Thyroid gland (tissue), 4 donors: ENCODE measurements around the gene RALY.

Experiments
- POLR2A ChIP-seq, 2 donors: fragments of 450-650 bp; IDR thresholded peaks; one replicate each; pipeline ENCODE4 v1.6.1; 2017; ENCODE audit warnings: antibody characterized with exemption in 2 of 2, mild to moderate bottlenecking in 2 of 2, moderate library complexity in 1 of 2
- TF ChIP-seq, protein P1 (sequence below), 6 experiments: fragments of 200-600 bp in 3 of 6; fragments of 450-650 bp in 3 of 6; sonication (generic) in 3 of 6; IDR thresholded peaks; one replicate each; pipeline ENCODE4 v1.5.1; 2016 to 2019; ENCODE audit warnings: antibody characterized with exemption in 6 of 6, mild to moderate bottlenecking in 2 of 6, inconsistent platforms in 1 of 6, moderate library complexity in 1 of 6

DNA sequence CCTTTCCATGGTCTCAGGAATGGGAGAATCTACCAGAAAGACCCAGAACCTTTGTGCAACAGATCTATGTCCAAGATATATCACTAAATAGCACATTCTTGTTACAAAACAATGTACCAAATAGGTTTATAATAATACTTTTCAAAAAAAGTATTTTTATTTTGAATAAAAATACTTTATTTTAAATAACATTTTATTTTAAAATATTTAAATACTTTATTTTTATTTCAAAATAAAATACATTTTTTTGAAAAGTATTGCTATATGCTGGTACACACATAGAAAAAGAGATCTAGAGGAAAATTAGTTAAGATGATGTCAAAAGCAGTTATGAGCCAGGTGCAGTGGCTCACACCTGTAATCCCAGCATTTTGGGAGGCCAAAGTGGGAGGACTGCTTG lies 16.8 kb upstream of the RALY start:
- TF ChIP-seq, protein P1, sequence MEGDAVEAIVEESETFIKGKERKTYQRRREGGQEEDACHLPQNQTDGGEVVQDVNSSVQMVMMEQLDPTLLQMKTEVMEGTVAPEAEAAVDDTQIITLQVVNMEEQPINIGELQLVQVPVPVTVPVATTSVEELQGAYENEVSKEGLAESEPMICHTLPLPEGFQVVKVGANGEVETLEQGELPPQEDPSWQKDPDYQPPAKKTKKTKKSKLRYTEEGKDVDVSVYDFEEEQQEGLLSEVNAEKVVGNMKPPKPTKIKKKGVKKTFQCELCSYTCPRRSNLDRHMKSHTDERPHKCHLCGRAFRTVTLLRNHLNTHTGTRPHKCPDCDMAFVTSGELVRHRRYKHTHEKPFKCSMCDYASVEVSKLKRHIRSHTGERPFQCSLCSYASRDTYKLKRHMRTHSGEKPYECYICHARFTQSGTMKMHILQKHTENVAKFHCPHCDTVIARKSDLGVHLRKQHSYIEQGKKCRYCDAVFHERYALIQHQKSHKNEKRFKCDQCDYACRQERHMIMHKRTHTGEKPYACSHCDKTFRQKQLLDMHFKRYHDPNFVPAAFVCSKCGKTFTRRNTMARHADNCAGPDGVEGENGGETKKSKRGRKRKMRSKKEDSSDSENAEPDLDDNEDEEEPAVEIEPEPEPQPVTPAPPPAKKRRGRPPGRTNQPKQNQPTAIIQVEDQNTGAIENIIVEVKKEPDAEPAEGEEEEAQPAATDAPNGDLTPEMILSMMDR (IDR thresholded peaks at IDR 0.05): no peak
- no peak for TF ChIP-seq POLR2A (IDR thresholded peaks at IDR 0.05)
